IMR-90 (cell line): Measurements from ENCODE around the gene IFIT1. TPM values are rescaled to one million over a fixed set of nuclear protein-coding genes. Genes with fewer than 3 reads are reported as not detected.

Experiments used
- ATAC-seq: fragments of 200-7000 bp; cut with Tn5 transposase; 2 replicates; pipeline ENCODE4 v1.9.1; 2020; ENCODE audit warnings: low read depth, mild to moderate bottlenecking, moderate library complexity
- BruUV-seq: library from RNA; stranded (reverse); fragments of 400-500 nt; replicated peaks from 2 replicates; lab custom pipeline; 2021; lab: Mats Ljungman, UMichigan
- CTCF ChIA-PET: fragments of 300-600 bp; formaldehyde crosslinking; extraction: SDS; loops from one replicate; lab custom pipeline; 2021; ENCODE audit warnings: antibody characterized with exemption; lab: Yijun Ruan, JAX
- POLR2A ChIA-PET: fragments of 300-600 bp; sonication (Branson Sonifier 250); formaldehyde crosslinking; loops from one replicate; lab custom pipeline; 2022; ENCODE audit warnings: antibody characterized with exemption; ENCODE audit not compliant: unreplicated experiment; lab: Charles Lee
- DNase-seq: peaks from one replicate; pipeline ENCODE4 v3.0.0; 2013
- H2AFZ ChIP-seq: replicated peaks from 2 replicates; pipeline ENCODE3; 2013; ENCODE audit warnings: low read length, mild to moderate bottlenecking; ENCODE audit not compliant: poor library complexity
- H2AK5ac ChIP-seq: 2 replicates; pipeline ENCODE4 v1.6.1; 2013; ENCODE audit warnings: low read depth, low read length, inconsistent platforms
- H2AK9ac ChIP-seq: replicated peaks from 2 replicates; pipeline ENCODE3; 2013; ENCODE audit warnings: mild to moderate bottlenecking, low read depth, low read length, moderate library complexity; ENCODE audit not compliant: poor library complexity
- H2BK120ac ChIP-seq: 2 replicates; pipeline ENCODE4 v1.6.1; 2013; ENCODE audit warnings: low read depth, low read length, inconsistent platforms
- H2BK15ac ChIP-seq: 3 replicates; pipeline ENCODE4 v1.6.1; 2013; ENCODE audit warnings: low read depth, low read length, inconsistent platforms
- H2BK20ac ChIP-seq: 2 replicates; pipeline ENCODE4 v1.6.1; 2013; ENCODE audit warnings: low read depth, mild to moderate bottlenecking, inconsistent platforms, low read length, moderate library complexity
- H2BK5ac ChIP-seq: 2 replicates; pipeline ENCODE4 v1.6.1; 2013; ENCODE audit warnings: mild to moderate bottlenecking, low read depth, low read length, inconsistent platforms; ENCODE audit not compliant: poor library complexity, severe bottlenecking
- H3K14ac ChIP-seq: replicated peaks from 2 replicates; pipeline ENCODE4 v1.6.1; 2013; ENCODE audit warnings: low read depth, low read length, inconsistent platforms
- H3K18ac ChIP-seq: 2 replicates; pipeline ENCODE4 v1.6.1; 2013; ENCODE audit warnings: low read depth, low read length, control low read depth
- H3K23ac ChIP-seq: 2 replicates; pipeline ENCODE4 v1.6.1; 2013; ENCODE audit warnings: low read depth, low read length, inconsistent platforms
- H3K27ac ChIP-seq: 2 replicates; pipeline ENCODE4 v1.5.1; 2013; ENCODE audit warnings: mild to moderate bottlenecking, control low read depth, low read length; ENCODE audit not compliant: insufficient read depth
- H3K27me3 ChIP-seq: 2 replicates; pipeline ENCODE4 v1.6.1; 2013; ENCODE audit warnings: low read length; ENCODE audit not compliant: control insufficient read depth, insufficient read depth
- H3K36me3 ChIP-seq: 2 replicates; pipeline ENCODE4 v1.6.1; 2013; ENCODE audit warnings: low read length, mixed read lengths; ENCODE audit not compliant: control insufficient read depth, insufficient read depth
- H3K4ac ChIP-seq: 2 replicates; pipeline ENCODE4 v1.6.1; 2013; ENCODE audit warnings: low read depth, low read length, inconsistent platforms
- H3K4me1 ChIP-seq: 2 replicates; pipeline ENCODE4 v1.6.1; 2013; ENCODE audit warnings: low read length, mixed read lengths; ENCODE audit not compliant: control insufficient read depth, insufficient read depth
- H3K4me2 ChIP-seq: 2 replicates; pipeline ENCODE4 v1.6.1; 2013; ENCODE audit warnings: low read depth, mild to moderate bottlenecking, control low read depth, low read length, moderate library complexity
- H3K4me3 ChIP-seq: 2 replicates; pipeline ENCODE4 v1.5.1; 2013; ENCODE audit warnings: low read depth, mild to moderate bottlenecking, control low read depth, low read length, moderate library complexity; ENCODE audit not compliant: insufficient read depth
- H3K56ac ChIP-seq: 2 replicates; pipeline ENCODE4 v1.6.1; 2013; ENCODE audit warnings: low read length, inconsistent platforms; ENCODE audit not compliant: insufficient read depth; ENCODE audit errors: extremely low read depth
- H3K79me1 ChIP-seq, 2 experiments: 2 replicates each; pipeline ENCODE4 v1.6.1; 2013; ENCODE audit warnings: low read length in 2 of 2, inconsistent platforms in 1 of 2, low read depth in 1 of 2
- H3K9ac ChIP-seq: 2 replicates; pipeline ENCODE4 v1.6.1; 2013; ENCODE audit warnings: low read depth, low read length, control low read depth
- H3K9me1 ChIP-seq: 2 replicates; pipeline ENCODE4 v1.6.1; 2013; ENCODE audit warnings: low read length, inconsistent platforms; ENCODE audit not compliant: insufficient read depth
- H3K9me3 ChIP-seq: 2 replicates; pipeline ENCODE4 v1.6.1; 2013; ENCODE audit warnings: low read length; ENCODE audit not compliant: control insufficient read depth, insufficient read depth
- H4K20me1 ChIP-seq: 2 replicates; pipeline ENCODE4 v1.6.1; 2013; ENCODE audit warnings: low read length, inconsistent platforms; ENCODE audit not compliant: insufficient read depth
- H4K5ac ChIP-seq: 2 replicates; pipeline ENCODE4 v1.6.1; 2013; ENCODE audit warnings: mild to moderate bottlenecking, low read depth, low read length, control low read depth
- H4K8ac ChIP-seq, 2 experiments: 2 replicates each; pipeline ENCODE4 v1.6.1; 2013; ENCODE audit warnings: low read depth in 2 of 2, low read length in 2 of 2, control low read depth in 1 of 2, inconsistent platforms in 1 of 2
- H4K91ac ChIP-seq: 2 replicates; pipeline ENCODE4 v1.6.1; 2013; ENCODE audit warnings: low read depth, low read length, inconsistent platforms; ENCODE audit not compliant: insufficient read depth
- BHLHE40 ChIP-seq: fragments of 150-350 bp; IDR thresholded peaks from 2 replicates; pipeline ENCODE4 v1.6.1; 2016; ENCODE audit warnings: mild to moderate bottlenecking, low read depth, low read length
- MAFK ChIP-seq: IDR thresholded peaks from 2 replicates; pipeline ENCODE4 v1.6.1; 2012; ENCODE audit warnings: low read depth, low read length, improper control_type of control experiment
- RAD21 ChIP-seq: IDR thresholded peaks from 2 replicates; pipeline ENCODE4 v1.6.1; 2012; ENCODE audit warnings: low read length, improper control_type of control experiment
- RCOR1 ChIP-seq: IDR thresholded peaks from 2 replicates; pipeline ENCODE4 v1.6.1; 2012; ENCODE audit warnings: mild to moderate bottlenecking, low read length, improper control_type of control experiment; ENCODE audit not compliant: insufficient replicate concordance
- RFX5 ChIP-seq: IDR thresholded peaks from 2 replicates; pipeline ENCODE4 v1.8.0; 2012; ENCODE audit warnings: low read depth, mild to moderate bottlenecking, low read length, moderate library complexity
- SMC3 ChIP-seq: fragments of 150-350 bp; IDR thresholded peaks from 2 replicates; pipeline ENCODE4 v1.6.1; 2016; ENCODE audit warnings: low read depth, mild to moderate bottlenecking, antibody characterized with exemption, low read length, moderate library complexity
- USF2 ChIP-seq: fragments of 150-350 bp; IDR thresholded peaks from 2 replicates; pipeline ENCODE4 v1.6.1; 2017; ENCODE audit warnings: mild to moderate bottlenecking, antibody characterized with exemption, low read length, low read depth
- WGBS, 2 experiments: methylation state at CpG; one replicate each; pipeline versions ENCODE4 v1.1.5 to v1.1.7; 2013; ENCODE audit warnings: missing lambda C conversion rate in 2 of 2; ENCODE audit not compliant: insufficient read length in 1 of 2; ENCODE audit errors: extremely low coverage in 2 of 2; 5-methylcytosine and 5-hydroxymethylcytosine counted together
- dilution Hi-C: fragments of 300-500 bp; cut with HindIII; formaldehyde crosslinking; loops from one replicate; pipeline ENCODE4 v1.14.3; 2018; ENCODE audit warnings: low sequenced_read_pairs; ENCODE audit not compliant: unreplicated experiment
- in situ Hi-C: fragments of 300-500 bp; cut with MboI; formaldehyde crosslinking; loops from 3 replicates; pipeline ENCODE4 v1.14.3; 2019; ENCODE audit warnings: low sequenced_read_pairs, inconsistent platforms, mixed read lengths
- intact Hi-C: fragments of 100-400 bp; cut with micrococcal nuclease; formaldehyde crosslinking; loops from 2 replicates; pipeline ENCODE4 v1.10.0; 2022
- polyA plus RNA-seq, 3 experiments: library from polyadenylated mRNA; depleted of rRNA; stranded (reverse); fragments of >200 nt; gene quantifications; 2 replicates each; pipeline ENCODE4 v1.2.3, GENCODE V29; 2012; ENCODE audit warnings: low replicate concordance in 1 of 3
- total RNA-seq: library from RNA; depleted of rRNA; stranded (reverse); fragments of >200 nt; gene quantifications from 2 replicates; pipeline ENCODE4 v1.2.3, GENCODE V29; 2012

The IFIT1 gene
- total and polyA plus RNA-seq, 2 of the 4 experiments (the other 2 are of a cell fraction): 6.1 to 6.8 TPM

- no peak overlapping the region for H3K27ac ChIP-seq
- 100% methylated on average over 2 of the region's 7 CpGs; no CpG with 5 or more reads in 1 of the 2 experiments for WGBS, 2 experiments
- POLR2A ChIA-PET: interaction anchor here (1.1 kb wide), 1 partner anchor 21 kb away, joined by 10 read pairs; the partner anchor contains the start of gene IFIT1
Observed at GRCh38 chr10:89413398-89413912, 21.0 kb downstream of the IFIT1 start.

More at GRCh38 chr10:89413398-89413912, 21.0 kb downstream of the IFIT1 start:
- no peak overlapping the region for H2BK20ac ChIP-seq
- H3K79me1 ChIP-seq: peaks cover 17 to 38% of the 10 kb centered on the region in 2 experiments; a peak in 3 of 4 replicates
- H2AK5ac ChIP-seq: no peak overlapping the region
- H3K9me3 ChIP-seq: no peaks in the 10 kb centered on the region
- no peak for ATAC-seq
- H3K27me3 ChIP-seq: no peaks in the 10 kb centered on the region
- peaks cover 4% of the 10 kb centered on the region for H3K4me1 ChIP-seq
- H4K8ac ChIP-seq: no peak overlapping the region
- no peak overlapping the region for H2BK120ac ChIP-seq
- no peak overlapping the region for H3K9ac ChIP-seq
- no peak overlapping the region for H4K91ac ChIP-seq
- no peak overlapping the region for H3K56ac ChIP-seq
- DNase-seq: no peak
- no peak overlapping the region; the same call in 1 of the 2 replicates for H3K4me2 ChIP-seq
- no peak overlapping the region for H2AK9ac ChIP-seq
- no peak overlapping the region for H3K4ac ChIP-seq
- no peak overlapping the region for H2BK15ac ChIP-seq
- dilution Hi-C loops (no loop called here), in situ Hi-C loops (no loop called here), intact Hi-C loops (no loop called here)
- CTCF ChIA-PET: interaction anchor here (1.0 kb wide), 1 partner anchor 151 kb away, joined by 3 read pairs; no protein-coding TSS in a partner anchor
- H2AFZ ChIP-seq: no peak overlapping the region
- 0 out of 2 replicates have a peak, but pooled peaks cover 6% of the 10 kb centered on the region for H3K9me1 ChIP-seq
- H3K18ac ChIP-seq: no peak overlapping the region
- H3K4me3 ChIP-seq: no peak overlapping the region
- H4K5ac ChIP-seq: no peak overlapping the region
- peak overlapping the region; percentile 99; the same call in 1 of the 2 replicates for H3K23ac ChIP-seq
- no peak overlapping the region for H3K14ac ChIP-seq
- H3K36me3 ChIP-seq: peaks cover 4% of the 10 kb centered on the region
- no peaks in the 10 kb centered on the region for H4K20me1 ChIP-seq
- BruUV-seq: no TSS peak
- no peak for TF ChIP-seq RFX5
- no peak for TF ChIP-seq BHLHE40
- TF ChIP-seq MAFK: no peak
- no peak for TF ChIP-seq RAD21
- no peak for TF ChIP-seq USF2
- TF ChIP-seq RCOR1: no peak
- no peak for TF ChIP-seq SMC3
- no peak overlapping the region for H2BK5ac ChIP-seq
